Activated CD4-positive, alpha-beta T cell treated with anti-CD3 and anti-CD28 coated beads, Interleukin-2, amount 50 U/mL, for 24 hours (primary cell): ENCODE measurements around the gene RNU5B-1.
"Not testable (repeated sequence)": the region's sequence is repeated elsewhere in the genome, so short reads cannot be mapped to it uniquely, and the experiment has no call there.

Source experiments
- DNase-seq, 2 donors: peaks; one replicate each; pipeline ENCODE4 v3.0.0-alpha.2; 2020; ENCODE audit warnings: low read depth in 1 of 2, low spot score in 1 of 2

The RNU5B-1 gene

GRCh38 chr15:65304381-65305149, at the start of gene RNU5B-1:
Gene RNU5B-1 (plus strand): TSS chr15:65304677.
- peak; percentile 61 to 85 for DNase-seq

GRCh38 chr15:65254758-65255157, 49.7 kb upstream of the RNU5B-1 start:
- DNase-seq = no peak

- DNase-seq = no peak
Observed at GRCh38 chr15:65255486-65256140, 48.9 kb upstream of the RNU5B-1 start.

- DNase-seq = no peak
Observed at GRCh38 chr15:65258375-65259262, 45.9 kb upstream of the RNU5B-1 start.

- no peak for DNase-seq
Observed at GRCh38 chr15:65259367-65259797, 45.1 kb upstream of the RNU5B-1 start.

GRCh38 chr15:65260968-65261367, 43.5 kb upstream of the RNU5B-1 start:
- DNase-seq = no peak

- DNase-seq = no peak
Observed at GRCh38 chr15:65263313-65263712, 41.2 kb upstream of the RNU5B-1 start.

- no peak for DNase-seq
Observed at GRCh38 chr15:65264863-65265430, 39.5 kb upstream of the RNU5B-1 start.

GRCh38 chr15:65266469-65266868, 38.0 kb upstream of the RNU5B-1 start:
- DNase-seq = no peak

GRCh38 chr15:65268411-65268810, 36.1 kb upstream of the RNU5B-1 start:
- DNase-seq = no peak

- DNase-seq = not testable (repeated sequence)
Observed at GRCh38 chr15:65270811-65271545, 33.5 kb upstream of the RNU5B-1 start.

- DNase-seq = no peak
Observed at GRCh38 chr15:65275104-65275727, 29.3 kb upstream of the RNU5B-1 start.

GRCh38 chr15:65275728-65276126, 28.8 kb upstream of the RNU5B-1 start:
- no peak for DNase-seq

- DNase-seq = no peak
Observed at GRCh38 chr15:65277015-65277414, 27.5 kb upstream of the RNU5B-1 start.

- no peak for DNase-seq
Observed at GRCh38 chr15:65278480-65278879, 26.0 kb upstream of the RNU5B-1 start.

- DNase-seq = no peak
Observed at GRCh38 chr15:65285291-65286068, 19.0 kb upstream of the RNU5B-1 start.

GRCh38 chr15:65286069-65286703, 18.3 kb upstream of the RNU5B-1 start:
- no peak for DNase-seq

GRCh38 chr15:65286704-65287519, 17.6 kb upstream of the RNU5B-1 start, which contains the start of gene PARP16:
Gene PARP16 (minus strand): TSS chr15:65286883. CDS start chr15:65286426, 457 bp downstream.
- peak; percentile 82 to 87 for DNase-seq
